ENCODE measurements around the gene CHST15.
"Not testable (repeated sequence)": the region's sequence is repeated elsewhere in the genome, so short reads cannot be mapped to it uniquely, and the experiment has no call there.

CHST15 gene

DNA sequence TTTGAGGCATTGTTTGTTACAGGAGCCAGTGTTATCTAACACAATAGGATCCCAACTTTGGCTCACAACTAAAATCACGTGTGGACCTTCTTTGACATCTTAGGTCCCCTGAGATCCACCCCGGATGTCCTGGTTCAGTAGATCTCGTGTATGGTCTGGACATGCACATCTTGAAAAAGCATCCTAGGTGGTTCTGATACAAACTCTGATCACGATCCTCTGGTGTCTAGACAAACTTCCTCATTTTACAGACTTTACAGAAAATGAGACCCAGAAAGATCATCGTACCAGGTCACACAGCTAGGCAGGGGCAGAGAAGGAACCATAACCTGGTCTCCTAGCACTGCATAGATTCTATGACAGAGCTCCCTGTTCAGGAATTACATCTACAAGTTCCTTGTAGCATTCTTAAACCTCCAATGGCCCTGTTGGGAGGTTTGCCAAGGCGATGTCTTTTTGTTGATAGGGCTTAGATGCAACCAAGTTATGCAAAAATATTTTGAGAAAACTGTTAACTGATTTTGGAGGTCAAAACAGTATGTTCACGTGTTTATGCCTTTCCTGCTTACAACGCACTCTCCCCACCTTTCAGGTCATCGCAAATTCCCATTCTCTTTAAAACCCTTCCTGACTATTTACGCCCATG, 30.8 kb upstream of the CHST15 start:
- DNase-seq: no peak

DNA sequence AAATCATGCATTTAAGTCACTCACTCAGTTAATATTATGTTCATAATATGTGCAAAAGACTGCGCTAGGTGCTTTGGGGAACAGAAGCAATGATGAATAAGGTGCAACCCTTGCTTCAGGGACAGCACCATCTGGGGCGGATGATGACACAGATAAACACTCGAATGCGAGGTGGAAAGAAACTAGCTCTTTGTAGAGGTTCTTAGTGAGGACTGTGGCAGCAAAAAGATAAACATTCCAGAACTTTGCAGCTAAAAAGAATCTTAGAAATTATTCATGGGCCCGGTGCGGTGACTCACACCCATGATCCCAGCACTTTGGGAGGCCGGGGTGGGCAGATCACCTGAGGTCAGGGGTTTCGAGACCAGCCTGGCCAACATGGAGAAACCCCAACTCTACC, 29.8 kb upstream of the CHST15 start:
- no peak for DNase-seq

DNA sequence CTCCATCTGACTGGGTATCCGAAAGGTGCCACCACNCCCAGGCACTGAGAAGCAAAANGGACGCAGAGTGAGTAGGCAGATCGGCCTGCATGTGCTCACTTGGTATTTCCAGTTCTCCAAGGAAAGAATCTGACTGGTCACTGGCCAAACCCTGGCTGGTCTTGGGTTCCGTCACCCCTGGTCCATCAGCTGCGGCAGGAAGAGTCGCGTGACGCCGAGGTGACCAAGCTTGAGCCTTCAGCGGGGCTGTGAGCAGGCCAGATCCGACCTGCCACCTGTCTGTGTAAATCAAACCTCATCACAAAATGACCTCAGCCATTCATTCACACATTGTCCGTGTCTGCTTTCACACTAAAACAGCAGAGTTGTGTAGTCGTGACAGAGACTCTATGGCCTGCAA, 28.8 kb upstream of the CHST15 start:
- DNase-seq: no peak

DNA sequence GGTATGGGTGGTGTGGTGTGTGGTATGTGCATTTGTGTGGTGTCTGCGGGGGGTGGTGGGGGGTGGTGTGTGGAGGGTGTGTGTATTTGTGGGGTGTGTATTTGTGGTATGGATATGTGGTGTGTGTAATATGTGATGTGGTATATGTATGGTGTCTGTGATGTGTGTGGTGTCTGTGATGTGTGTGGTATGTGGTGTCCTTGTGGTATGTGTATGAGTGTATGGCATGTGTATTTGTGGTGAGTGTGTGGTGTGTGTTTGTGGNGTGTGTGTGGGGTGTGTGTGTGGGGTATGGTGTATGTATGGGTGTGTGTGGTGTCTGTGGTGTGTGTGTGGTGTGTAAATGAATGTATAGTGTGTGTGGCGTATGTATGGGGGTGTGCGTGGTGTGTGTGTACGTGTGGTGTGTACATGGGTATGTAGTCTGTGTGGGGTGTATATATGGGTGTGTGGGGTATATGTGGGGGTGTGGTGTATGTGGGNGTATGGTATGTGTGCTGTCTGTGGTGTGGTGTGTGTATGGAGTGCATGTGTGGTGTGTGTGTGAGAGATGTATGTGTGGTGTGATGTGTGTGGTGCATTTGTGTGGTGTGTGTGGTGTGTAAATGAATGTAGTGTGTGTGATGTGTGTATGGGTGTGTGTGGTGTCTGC, 27.1 kb upstream of the CHST15 start:
- no peak for DNase-seq

DNA sequence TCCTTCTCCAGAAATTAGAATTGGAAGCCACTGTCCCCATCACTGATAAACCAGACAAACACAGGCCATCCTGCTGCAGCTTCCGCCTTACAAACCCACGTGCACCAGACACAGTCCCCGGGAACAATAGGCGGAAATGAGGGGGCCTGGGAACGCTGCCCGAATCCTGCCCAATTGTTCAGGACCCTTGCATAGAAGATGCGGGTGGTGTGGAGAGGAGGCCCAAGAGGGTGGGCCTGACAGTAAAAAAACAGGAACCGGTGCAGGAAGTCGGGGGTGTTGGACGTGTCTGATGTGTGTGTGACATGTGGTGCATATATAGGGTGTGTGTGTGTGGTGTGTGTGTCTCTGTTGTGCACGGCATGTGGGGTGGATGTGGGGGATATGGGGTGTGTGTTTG, 26.5 kb upstream of the CHST15 start:
- no peak for DNase-seq

DNA sequence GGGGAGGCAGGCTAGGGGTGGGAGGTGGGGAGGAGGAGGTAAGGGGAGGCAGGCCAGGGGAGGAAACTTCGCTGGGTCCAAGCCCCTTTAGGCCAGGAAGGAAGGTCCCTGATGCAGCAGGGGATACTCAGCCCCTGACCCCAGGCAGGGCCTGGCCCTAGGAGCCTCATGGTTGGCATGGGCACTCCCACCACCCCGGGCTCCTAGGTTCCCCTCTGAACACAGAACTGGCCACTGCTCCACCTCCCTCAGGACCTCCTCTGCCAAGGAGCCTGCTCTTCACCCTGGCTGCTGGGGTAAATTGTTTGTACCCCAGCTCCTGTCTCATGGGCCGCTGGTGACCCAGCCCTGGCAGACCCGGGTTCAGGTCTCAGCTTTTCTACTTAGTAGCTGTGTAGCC, 25.8 kb upstream of the CHST15 start:
- DNase-seq: no peak

DNA sequence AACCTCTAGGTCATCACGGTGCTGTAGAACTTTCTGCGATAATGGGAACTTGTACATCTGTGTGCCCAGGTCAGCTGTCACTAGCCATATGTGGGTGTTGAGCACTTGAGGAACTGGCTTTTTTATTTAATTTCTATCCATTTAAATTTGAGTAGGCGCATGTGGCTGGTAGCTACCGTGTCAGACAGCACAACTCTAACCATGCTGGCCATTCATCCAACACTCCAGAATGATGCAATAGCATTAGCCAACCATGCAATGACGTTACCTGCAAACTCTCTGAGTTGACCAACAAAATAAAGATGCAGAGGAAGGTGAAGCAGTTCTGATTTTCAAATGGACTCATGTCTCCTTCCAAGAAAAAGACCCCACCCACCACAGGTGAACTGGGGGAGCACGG, 24.4 kb upstream of the CHST15 start:
- no peak for DNase-seq

DNA sequence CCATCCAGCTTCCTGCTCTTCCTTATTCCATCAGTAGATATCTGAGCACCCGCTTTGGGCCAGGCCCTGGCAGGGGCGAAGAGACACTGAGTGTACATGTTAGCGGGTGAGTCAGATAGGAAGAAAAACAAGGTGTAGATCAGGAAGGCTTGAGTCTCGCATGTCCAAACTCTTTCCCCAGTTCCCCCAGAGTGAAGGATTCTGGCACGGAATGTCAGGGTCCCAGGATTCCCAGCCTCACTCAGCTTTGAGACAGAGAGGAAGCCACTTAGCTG, 24.1 kb upstream of the CHST15 start:
- no peak for DNase-seq

DNA sequence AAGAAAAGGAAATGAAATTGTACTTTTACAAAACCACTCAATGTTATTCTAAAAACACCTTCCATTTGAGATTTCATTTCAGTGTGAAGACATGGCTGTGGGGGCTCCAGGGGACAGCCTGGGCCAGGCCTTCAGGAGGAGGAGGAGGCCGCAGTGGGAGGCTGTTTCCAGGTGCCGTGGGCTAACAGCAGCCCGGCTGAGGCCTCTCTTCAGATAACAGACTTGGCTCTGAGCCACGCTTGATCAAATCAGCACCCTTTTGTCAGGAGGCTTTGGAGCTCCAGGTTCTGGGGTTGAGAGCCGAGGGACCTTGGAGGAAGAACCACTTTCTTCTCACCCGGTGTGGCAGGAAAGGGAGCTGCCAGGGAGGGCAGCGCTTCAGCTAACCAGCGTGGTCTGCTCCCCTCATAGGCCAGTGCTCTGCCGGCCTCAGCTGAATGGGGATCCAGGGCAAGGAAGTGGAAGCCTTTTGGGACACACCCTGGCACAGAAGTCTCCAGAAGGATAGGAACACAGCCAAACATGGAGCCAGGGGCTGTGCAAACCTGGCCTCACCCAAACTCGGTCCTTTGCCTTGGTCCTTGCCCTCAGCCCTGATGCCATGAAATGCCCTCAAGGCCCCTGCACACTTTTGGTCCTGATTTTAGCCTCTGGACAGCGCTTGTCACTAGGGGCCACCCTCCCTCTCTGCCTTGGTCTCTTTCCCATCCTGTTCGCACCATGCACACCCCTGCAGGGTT, 23.5 kb upstream of the CHST15 start:
- no peak for DNase-seq

DNA sequence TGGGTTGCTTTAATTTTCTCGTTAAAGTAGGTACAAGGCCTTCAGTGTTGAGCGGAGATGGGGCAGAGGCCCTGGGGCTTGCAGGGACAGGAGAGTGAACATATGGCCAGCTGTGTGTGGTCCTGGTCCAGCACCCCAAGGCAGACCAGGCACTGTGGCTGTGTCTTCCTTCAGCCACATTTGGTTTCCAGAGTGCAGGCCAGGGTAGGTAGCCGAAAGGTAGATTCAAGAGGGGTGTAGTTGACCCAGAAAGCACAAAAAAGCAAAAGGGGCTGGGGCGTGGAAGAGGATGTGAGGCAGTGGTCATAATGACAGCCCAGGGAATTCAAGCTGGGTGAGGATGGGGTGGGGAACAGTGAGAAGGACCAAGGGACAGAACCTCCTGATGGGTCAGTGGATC, 21.3 kb upstream of the CHST15 start:
- DNase-seq: no peak

DNA sequence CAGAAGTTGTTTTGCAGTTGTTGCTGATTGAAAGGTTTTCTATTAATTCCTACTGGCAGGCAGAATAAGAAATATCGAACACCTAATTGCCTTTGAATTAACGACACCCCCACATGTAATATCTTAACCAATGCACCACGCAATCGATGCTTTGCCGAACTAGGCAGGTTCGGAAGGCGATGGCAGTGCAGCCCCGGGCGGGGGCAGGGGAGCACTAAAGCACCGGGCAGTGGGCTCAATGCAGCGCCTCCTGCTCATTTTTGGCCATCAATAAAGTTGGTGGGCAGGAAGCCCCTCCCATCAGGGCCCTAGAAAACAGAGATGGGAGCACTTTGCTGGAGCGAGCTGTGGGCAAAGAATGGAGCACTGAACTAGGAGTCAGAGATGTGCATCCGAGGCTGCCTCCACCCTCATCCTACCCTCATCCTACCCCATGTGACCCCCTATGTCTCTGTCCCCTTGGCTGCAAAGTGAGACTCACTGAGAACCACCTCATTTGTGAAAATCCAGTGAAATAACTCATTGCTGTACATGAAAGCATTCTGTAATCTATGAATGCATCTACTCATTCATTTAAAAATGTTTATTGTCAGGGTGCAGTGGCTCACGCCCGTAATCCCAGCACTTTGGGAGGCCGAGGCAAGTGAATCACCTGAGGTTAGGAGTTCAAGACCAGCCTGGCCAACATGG, 19.6 kb upstream of the CHST15 start:
- no peak for DNase-seq

DNA sequence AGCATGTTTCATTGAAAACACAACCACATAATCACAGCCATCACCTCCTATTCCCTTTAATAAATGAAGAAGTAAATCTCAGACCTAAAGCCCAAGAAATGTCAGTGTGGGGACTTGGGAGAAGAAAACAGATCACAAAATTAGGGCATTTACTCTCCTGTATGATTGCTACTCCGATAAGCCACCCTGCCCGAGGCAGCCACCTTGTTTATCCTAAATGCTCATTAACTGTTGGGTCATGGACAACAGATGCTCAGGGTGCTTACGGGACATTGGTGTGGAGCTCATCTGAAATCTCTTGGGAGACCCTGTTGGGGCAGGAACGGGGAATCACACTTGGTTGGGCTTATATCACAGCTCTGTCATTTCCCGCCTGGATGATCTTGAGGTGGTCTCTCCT, 17.5 kb upstream of the CHST15 start:
- DNase-seq: no peak

DNA sequence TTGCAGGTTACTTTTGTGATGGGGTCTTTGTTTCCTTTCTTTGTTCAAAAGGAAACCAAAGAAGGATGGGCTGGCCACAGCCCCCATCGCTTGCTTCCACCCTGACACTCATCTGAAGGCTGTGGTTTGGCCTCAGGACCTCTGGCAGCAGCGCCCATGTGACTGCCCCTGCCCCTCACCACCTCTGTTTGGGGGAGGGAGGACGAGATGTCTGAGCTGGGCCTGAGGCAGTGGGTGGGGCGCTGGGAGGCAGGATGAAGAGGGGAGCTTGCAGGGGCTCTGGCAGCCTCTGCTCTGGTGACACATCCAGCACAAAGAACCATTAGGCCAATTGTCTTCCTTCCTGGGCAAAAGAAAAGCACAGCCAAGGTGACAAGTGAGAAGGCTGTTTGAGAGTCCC, 15.9 kb upstream of the CHST15 start:
- no peak for DNase-seq

DNA sequence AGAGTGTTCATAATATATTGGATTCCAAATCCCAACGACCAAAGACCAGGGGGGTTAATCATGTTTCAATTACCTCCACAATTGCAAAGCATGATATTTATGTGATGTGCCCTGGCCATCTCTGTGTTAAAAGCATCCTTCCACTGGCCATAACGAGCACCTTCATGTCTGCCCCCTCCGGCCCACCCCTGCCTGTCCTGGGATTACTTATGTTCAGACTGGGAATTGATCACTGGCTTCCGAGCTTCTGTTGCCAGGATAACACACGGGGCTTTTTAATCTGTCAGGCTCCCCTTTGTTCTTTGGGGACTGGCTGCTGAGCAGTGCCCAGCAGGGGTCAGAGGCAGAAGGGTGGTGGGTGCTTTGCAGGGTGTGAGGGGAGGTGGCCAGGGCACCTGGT, 13.7 kb upstream of the CHST15 start:
- DNase-seq: no peak

DNA sequence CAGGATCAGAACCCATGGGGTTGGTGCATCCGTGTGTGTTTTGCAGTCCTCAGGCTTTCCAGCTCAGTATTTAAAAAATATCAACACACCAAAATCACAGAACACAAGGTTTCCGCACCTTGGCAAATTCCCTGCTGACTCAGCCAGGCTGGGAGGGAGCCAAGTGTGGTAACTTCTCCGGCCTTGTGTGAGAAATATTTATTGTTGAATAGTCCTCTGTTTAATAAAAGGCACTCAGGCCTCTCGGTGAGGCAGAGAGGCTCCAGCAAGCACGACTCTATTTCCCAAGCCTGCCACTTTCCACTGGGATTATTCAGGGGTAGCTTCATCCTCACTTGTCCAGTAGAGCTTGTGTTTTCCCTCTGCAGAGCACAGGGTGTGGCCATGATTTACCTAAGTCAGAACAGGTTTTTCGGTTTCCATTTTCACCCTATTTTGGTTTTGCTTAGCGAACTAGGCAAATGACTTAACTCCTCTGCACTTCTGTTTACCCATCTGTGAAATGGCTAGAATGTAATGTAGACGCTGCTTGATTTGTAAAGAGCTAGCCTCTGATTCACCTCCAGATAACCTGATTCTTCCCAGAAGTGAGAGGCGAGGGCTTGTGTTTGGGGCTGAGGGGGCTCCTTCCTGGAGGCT, 13.0 kb upstream of the CHST15 start:
- no peak for DNase-seq

DNA sequence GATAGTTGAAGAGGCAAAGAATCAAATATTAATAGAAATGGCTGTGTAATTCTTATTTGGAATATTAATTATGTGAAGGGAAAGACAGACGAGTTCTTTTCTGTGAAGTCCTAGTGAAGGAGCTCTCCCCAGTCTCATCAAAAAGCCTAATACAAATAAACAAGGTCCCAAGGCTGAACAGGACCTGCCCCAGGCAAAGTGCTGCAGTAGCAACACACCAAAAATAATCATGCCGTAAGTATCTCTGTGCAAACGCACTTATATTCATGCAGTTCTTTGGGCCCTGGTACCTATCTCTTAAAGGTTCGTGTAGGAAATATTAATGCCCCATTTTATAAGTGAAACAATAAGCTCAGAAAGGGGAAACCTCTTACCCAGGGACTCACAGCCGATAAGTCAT, 12.2 kb upstream of the CHST15 start:
- no peak for DNase-seq

DNA sequence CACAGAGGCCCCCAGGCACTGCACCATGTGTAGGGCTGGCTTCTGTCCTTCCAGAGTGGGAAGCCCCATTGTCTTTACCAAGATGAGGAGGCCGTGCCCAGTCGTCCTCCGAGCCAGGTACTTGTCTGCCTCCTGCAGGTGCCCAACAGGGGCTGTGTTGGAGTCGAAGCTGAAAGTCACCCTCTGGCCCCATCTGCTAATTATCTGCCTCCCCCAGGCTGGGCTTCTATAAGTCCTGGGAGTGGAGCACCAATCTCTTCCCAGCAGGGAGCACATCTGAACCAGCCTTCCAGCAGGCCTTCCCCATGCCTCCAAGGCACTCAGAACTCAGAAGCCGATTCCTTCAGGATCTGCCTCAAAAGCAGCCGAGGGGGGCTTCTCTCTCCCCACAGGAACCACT, 11.6 kb upstream of the CHST15 start:
- DNase-seq: no peak

DNA sequence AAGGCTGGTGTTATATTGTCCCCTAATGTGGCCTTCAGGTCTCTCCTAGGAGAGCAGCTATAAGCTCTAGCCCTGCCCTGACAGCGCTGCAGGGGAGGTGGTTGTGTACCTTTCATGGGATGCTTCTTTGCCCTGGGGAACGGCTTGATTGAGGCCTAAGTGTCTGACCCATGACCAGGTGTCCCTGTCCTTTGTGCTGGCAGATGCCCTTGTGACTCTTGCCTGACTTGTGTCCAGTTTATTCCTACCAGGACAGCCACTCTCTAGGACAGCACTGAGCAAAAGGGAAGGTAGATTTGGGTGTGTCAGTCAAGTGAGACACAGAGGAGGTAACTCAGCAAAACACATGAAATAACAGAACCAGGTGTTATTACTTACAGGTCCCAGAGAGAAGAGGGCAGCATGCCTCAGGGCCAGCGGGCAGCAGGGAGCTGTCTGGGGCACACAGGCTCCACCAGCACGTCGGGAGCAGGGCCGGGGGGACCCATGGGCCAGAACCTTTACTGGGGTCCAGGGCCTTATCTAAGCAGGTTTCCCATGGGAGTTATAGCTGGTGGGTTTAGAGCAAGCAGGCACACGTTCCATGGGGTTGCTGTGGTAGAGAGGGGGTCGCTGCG, 10.7 kb upstream of the CHST15 start:
- DNase-seq: no peak

DNA sequence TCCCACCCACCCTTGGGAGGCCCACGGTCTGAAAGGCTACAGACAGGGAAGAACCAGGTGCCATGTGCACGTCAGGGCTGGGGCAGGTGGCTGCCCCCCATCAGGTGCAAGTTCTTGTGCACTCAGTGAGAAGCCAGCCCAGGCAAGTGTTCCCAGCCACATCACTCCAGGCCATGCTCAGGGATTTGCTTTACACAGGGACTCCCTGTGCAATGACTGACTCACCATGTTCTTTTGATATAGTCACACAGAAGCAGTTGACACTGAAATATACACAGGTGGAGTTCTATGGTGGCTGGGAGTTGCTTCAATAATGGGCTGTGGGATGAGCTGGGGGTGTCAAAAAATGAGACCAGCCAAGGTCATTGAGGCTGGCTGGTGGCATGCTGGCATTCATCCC, 8.0 kb upstream of the CHST15 start:
- DNase-seq: no peak

DNA sequence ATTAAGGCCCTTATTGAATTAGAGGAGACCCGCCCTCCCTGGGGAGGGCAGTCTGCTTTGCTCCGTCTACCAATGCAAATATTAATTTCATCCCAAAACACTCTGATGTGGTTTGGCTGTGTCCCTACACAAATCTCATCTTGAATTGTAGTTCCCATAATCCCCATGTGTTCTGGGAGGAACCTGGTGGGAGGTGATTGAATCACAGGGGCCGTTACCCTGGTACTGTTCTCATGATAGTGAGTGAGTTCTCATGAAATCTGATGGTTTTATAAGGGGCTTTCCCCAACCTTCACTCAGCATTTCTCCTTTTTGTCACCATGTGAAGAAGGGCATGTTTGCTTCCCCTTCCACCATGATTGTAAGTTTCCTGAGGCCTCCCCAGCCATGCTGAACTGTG, 7.3 kb upstream of the CHST15 start:
- not testable (repeated sequence) for DNase-seq

DNA sequence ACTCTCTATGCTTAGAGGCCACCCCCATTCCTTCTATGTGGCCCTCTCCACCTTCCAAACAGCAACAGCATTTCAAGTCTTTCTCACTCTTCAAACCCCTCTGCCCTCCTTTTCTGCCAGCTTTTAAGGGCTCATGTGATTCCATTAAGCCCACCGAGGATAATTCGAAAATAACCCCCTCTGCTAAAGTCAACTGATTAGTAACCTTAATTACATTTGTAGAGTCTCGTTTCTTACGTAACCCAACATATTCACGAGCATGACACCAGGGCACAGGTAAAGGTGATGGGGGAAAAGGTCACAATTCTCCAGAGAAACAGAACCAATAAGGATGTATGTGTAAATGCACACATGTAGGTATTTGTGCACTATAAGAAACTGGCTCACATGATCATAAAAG, 6.7 kb upstream of the CHST15 start:
- DNase-seq: no peak

DNA sequence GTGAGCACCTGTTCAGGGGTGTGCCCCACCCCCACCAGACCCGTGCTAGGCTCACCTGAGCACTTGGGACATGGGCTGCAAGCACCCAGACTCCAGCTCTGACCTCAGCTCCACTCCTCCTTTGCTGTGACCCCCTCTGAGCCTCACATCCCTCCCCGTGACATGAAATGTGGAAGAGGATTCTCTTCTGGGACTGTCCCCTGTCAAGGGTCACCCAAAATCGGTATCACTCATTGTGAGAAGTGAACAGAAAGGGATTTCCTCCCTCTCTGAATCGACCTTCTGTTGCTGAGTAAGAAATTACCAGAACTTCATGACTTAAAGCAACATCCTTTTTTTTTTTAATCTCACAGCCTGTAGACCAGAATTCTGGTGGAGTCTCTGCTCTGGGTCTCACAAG, 6.2 kb upstream of the CHST15 start:
- no peak for DNase-seq

DNA sequence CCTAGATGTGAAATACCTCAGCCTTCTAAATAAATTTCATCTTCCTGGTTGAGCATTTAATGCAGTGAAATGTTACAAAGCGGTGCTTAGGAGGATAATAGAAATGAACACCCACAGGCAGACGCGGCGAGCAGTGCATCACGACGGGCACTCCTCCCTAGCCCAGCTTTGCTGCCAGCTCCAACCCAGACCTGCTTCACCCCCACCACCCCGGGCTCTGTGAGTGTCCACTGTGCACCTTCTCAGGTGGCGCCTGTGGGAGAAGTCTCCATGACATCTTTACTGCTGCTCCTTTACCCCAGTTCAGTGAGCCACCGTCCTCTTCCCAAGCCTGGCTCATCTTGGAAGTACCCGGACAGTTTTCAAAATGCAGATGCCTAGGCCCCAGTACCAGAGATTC, 5.2 kb upstream of the CHST15 start:
- DNase-seq: no peak
